SKM-1 (cell line): ENCODE measurements around the gene ZNF83.
"Not testable (repeated sequence)": the region's sequence is repeated elsewhere in the genome, so short reads cannot be mapped to it uniquely, and the experiment has no call there.

Source experiments
- DNase-seq: peaks from one replicate; lab custom pipeline; 2025; ENCODE audit not compliant: unreplicated experiment; lab: John Stamatoyannopoulos, UW

Gene ZNF83

GRCh38 chr19:52640916-52641315 is 2.8 kb upstream of the ZNF83 start:
- no peak for DNase-seq

- DNase-seq: no peak
Measured at GRCh38 chr19:52639996-52640395, 1.8 kb upstream of the ZNF83 start.

- no peak for DNase-seq
Measured at GRCh38 chr19:52638601-52639000, 446 bp upstream of the ZNF83 start.

- DNase-seq: no peak
Measured at GRCh38 chr19:52635786-52636570, 2.2 kb downstream of the ZNF83 start.

- not testable (repeated sequence) for DNase-seq
Measured at GRCh38 chr19:52627441-52627840, 10.7 kb downstream of the ZNF83 start.

- no peak for DNase-seq
Measured at GRCh38 chr19:52626915-52627314, 11.2 kb downstream of the ZNF83 start.

GRCh38 chr19:52622261-52622660 is 15.9 kb downstream of the ZNF83 start:
- no peak for DNase-seq

GRCh38 chr19:52621376-52621775 is 16.8 kb downstream of the ZNF83 start:
- no peak for DNase-seq

GRCh38 chr19:52613299-52613906 is 24.8 kb downstream of the ZNF83 start:
- DNase-seq: no peak

- DNase-seq: no peak
Measured at GRCh38 chr19:52603558-52604207, 34.5 kb downstream of the ZNF83 start.

- no peak for DNase-seq
Measured at GRCh38 chr19:52602941-52603340, 35.2 kb downstream of the ZNF83 start.

- DNase-seq: not testable (repeated sequence)
Measured at GRCh38 chr19:52601974-52602366, 36.2 kb downstream of the ZNF83 start.

- peak; percentile 7 for DNase-seq
Measured at GRCh38 chr19:52601025-52601973, 36.9 kb downstream of the ZNF83 start.

GRCh38 chr19:52600639-52601024 is 37.5 kb downstream of the ZNF83 start:
- no peak for DNase-seq

GRCh38 chr19:52599241-52599640 is 38.9 kb downstream of the ZNF83 start:
- no peak for DNase-seq

- DNase-seq: not testable (repeated sequence)
Measured at GRCh38 chr19:52593441-52593840, 44.7 kb downstream of the ZNF83 start.

GRCh38 chr19:52592301-52592700 is 45.9 kb downstream of the ZNF83 start:
- DNase-seq: no peak

GRCh38 chr19:52590728-52591127 is 47.4 kb downstream of the ZNF83 start:
- DNase-seq: no peak

- no peak for DNase-seq
Measured at GRCh38 chr19:52585604-52586003, 52.6 kb downstream of the ZNF83 start.

- DNase-seq: no peak
Measured at GRCh38 chr19:52584736-52585440, 53.3 kb downstream of the ZNF83 start.
